Activated T-cell treated with anti-CD3 and anti-CD28 coated beads for 4 hours (primary cell): ENCODE measurements around the gene LRRC4B.
"Not testable (repeated sequence)": the region's sequence is repeated elsewhere in the genome, so short reads cannot be mapped to it uniquely, and the experiment has no call there.

Source experiments
- DNase-seq: peaks from one replicate; pipeline ENCODE4 v3.0.0-alpha.2; 2020

The LRRC4B gene, protein sequence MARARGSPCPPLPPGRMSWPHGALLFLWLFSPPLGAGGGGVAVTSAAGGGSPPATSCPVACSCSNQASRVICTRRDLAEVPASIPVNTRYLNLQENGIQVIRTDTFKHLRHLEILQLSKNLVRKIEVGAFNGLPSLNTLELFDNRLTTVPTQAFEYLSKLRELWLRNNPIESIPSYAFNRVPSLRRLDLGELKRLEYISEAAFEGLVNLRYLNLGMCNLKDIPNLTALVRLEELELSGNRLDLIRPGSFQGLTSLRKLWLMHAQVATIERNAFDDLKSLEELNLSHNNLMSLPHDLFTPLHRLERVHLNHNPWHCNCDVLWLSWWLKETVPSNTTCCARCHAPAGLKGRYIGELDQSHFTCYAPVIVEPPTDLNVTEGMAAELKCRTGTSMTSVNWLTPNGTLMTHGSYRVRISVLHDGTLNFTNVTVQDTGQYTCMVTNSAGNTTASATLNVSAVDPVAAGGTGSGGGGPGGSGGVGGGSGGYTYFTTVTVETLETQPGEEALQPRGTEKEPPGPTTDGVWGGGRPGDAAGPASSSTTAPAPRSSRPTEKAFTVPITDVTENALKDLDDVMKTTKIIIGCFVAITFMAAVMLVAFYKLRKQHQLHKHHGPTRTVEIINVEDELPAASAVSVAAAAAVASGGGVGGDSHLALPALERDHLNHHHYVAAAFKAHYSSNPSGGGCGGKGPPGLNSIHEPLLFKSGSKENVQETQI

GRCh38 chr19:50567882-50568727 is at the start of gene LRRC4B:
Gene LRRC4B, minus strand, starts transcription at chr19:50568435. Its CDS starts 19,597 bp downstream, at chr19:50548838.
- no peak for DNase-seq

- DNase-seq = not testable (repeated sequence)
Measured at GRCh38 chr19:50612504-50613404, 44.5 kb upstream of the LRRC4B start.

GRCh38 chr19:50607874-50608785 is 39.9 kb upstream of the LRRC4B start:
- peak; percentile 62 for DNase-seq

DNA sequence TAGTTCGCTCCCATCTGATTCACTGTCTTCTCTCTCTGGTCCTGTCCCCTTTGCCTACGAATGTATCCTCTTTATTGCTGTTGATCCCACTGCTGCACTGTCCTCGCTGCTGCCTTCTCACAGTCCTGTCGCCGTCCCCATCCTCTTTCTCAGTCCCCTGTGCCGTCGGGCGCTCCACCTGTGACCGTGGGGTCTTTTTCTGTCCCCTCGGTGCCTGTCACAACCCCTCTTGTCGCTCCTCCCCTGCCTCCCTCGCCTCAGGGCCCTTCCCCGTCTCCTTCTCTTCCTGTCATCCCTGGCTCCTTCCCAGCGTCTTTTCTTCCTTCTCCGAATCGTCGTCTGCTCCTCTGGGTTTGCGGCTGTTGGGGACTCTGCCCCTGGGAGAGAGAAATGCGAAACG is 39.2 kb upstream of the LRRC4B start:
- no peak for DNase-seq

DNA sequence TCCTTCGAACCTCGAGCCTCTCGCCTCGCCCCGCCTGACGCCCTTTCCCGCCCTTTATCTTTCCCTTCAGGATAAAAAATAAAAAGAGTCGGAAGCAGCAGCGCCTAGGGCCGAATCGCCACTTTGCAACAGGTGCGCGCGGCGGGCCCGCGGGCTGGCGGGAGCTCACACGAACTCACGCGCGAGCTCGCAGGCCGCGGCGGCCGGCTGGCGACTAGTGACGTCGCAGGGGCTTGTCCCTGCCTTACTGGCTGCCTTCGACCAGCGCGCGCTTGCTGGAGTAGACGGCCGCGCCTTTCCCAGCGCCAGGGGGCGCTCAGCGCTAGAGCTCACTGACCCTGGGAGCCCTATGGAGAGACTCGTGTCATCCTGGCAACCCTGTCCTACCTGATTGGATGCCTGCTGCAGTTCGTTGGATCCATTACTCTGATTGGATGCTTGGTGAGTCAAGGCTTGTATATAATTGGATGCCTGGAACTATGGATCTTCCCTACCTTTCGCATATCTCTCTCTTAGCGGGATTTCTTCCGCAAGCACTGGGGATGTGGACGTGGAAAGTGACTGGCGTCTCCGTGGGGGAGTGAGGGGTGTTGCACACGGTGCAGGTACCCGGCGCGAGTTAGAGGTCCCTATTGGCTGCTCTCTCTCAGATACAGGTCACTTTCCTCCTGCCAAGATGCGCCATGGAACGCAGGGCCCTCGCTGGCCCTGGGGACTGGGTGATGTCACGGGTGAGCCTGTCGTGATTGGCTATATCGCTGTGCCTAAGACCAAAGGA is 38.0 kb upstream of the LRRC4B start:
- not testable (repeated sequence) for DNase-seq

GRCh38 chr19:50604264-50605073 is 36.2 kb upstream of the LRRC4B start:
- not testable (repeated sequence) for DNase-seq

DNA sequence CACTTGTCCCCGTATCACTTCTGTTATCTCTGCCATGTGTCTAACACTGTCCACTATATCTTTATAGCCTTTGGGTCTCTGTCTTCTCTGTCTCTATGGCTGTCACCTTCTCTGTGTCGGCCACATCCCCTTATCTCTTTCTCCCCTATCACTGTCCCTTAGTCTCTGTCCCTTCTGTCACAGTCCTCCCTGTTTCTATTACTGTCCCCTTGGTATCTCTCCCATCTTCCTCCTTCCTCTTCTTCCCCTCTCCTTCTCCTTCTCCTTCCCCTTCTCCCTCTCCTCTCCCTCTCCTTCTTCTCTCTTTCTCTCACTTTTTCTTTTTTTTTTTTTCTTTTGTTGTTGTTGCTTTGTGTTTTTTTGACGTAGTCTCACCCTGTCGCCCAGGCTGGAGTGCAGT is 34.7 kb upstream of the LRRC4B start:
- no peak for DNase-seq

DNA sequence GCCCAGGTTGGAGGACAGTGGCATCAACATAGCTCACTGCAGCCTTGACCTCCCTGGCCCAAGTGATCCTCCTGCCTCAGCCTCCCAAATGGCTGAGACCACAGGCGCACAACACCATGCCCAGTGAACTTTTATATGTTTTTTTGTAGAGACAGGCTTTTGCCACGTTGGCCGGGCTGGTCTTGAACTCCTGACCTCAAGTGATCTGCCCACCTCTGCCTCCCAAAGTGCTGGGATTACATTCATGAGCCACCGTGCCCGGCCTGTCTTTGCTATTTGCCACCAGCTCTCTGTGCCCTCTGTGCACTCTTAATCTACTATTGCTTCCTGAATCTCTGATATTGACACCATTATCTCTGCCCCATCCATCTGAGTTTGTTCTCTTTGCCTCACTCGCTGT is 34.3 kb upstream of the LRRC4B start:
- no peak for DNase-seq

- no peak for DNase-seq
Measured at GRCh38 chr19:50602089-50602422, 33.8 kb upstream of the LRRC4B start.

GRCh38 chr19:50601407-50602088 is 33.3 kb upstream of the LRRC4B start:
- DNase-seq = no peak

GRCh38 chr19:50599427-50599826 is 31.2 kb upstream of the LRRC4B start:
- no peak for DNase-seq

DNA sequence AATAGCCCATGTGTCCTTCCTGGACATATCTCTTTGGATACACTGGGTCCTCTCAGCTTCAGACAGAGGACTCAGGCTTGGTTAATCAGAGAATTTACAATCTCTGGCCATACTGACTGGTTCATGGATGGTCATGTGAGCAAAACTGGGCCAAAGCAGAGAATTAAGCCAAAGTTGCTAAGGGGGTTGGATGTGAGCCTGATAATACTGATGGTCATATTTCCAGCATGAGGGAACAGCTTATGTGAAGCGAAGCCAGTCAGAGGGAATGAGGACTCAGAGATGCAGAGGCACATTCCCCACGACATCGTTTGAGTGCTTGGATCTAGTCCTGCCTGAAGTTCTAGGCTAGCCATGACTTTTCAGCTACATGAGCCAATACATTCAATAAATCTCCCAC is 22.0 kb upstream of the LRRC4B start:
- DNase-seq = no peak

GRCh38 chr19:50581795-50582660 is 13.8 kb upstream of the LRRC4B start:
- not testable (repeated sequence) for DNase-seq

- no peak for DNase-seq
Measured at GRCh38 chr19:50580970-50581634, 12.9 kb upstream of the LRRC4B start.

DNA sequence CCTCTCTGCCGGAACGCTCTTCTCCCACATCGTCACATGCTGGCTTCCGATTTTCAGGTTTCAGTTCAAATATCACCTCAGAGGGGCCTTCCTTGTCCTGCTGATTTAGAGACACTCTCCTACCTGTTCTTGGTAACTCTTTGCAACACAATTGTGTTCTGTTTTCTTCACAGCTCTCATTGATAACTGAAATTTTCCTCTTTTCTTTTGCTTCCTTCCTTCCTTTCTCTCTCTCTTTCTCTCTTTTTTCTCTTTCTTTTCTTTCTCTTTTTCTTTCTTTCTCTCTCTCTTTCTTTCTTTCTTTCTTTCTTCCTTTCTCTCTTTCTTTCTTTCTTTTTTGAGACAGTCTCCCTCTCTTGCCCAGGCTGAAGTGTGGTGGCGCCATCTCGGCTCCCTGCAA is 12.0 kb upstream of the LRRC4B start:
- no peak for DNase-seq

DNA sequence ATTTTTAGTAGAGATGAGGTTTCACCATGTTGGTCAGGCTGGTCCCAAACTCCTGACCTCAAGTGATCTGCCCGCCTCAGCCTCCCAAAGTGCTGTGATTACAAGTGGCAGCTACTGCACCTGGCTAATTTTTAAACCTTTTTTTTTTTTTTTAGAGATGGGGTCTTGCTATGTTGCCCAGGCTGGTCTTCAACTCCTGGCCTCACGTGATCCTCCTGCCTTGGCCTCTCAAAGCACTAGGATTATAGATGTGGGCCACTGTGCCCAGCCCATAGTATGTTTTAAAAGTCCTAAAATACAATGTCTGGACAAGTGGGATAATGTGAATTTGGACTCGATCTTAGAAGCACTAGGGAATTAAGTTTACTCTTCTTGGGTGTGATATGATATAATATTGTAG is 8.5 kb upstream of the LRRC4B start:
- not testable (repeated sequence) for DNase-seq

- no peak for DNase-seq
Measured at GRCh38 chr19:50573741-50574461, 5.7 kb upstream of the LRRC4B start.
